Measurements from ENCODE around the gene GGT5. TPM values are rescaled to one million over a fixed set of nuclear protein-coding genes. Genes with fewer than 3 reads are reported as not detected.
A peak's percentile ranks its signal among the peaks of the same experiment; 100 is the strongest.

The GGT5 gene
- total and polyA plus RNA-seq, 2 experiments from 2014 or later = 0.21 to 3.6 TPM

- peaks cover 17% of the 10 kb centered on the region for H3K36me3 ChIP-seq
- peak overlapping the region; percentile 60 for H3K27ac ChIP-seq
- TF ChIP-seq CTCF (IDR thresholded peaks at IDR 0.05; ENCODE audit: low read depth, low read length) = peak; percentile 91
Measured at GRCh38 chr22:24175160-24175808, 69.6 kb downstream of the GGT5 start.

GRCh38 chr22:24171822-24172221, 73.1 kb downstream of the GGT5 start:
- H3K4me1 ChIP-seq (ENCODE audit: low read depth) = no peaks in the 10 kb centered on the region
- peaks cover 23% of the 10 kb centered on the region for H3K36me3 ChIP-seq
- H3K27ac ChIP-seq = no peak overlapping the region
- H3K27me3 ChIP-seq = no peaks in the 10 kb centered on the region
- H3K9me3 ChIP-seq (ENCODE audit: low read depth) = no peaks in the 10 kb centered on the region
- H3K4me3 ChIP-seq = no peak overlapping the region
- DNase-seq (ENCODE audit: low read depth in 1 of 2, low spot score in 1 of 2) = no peak
- TF ChIP-seq CTCF (IDR thresholded peaks at IDR 0.05; ENCODE audit: low read depth, low read length) = no peak

More at GRCh38 chr22:24175160-24175808, 69.6 kb downstream of the GGT5 start:
- DNase-seq (ENCODE audit: low read depth in 1 of 2, low spot score in 1 of 2) = peak; percentile 84
- Histone ChIP-seq H3K27me3 (no peaks in the 10 kb centered on the region), H3K4me3 (no peak overlapping the region), H3K4me1 (ENCODE audit: low read depth) (no peaks in the 10 kb centered on the region), H3K9me3 (ENCODE audit: low read depth) (no peaks in the 10 kb centered on the region)

GRCh38 chr22:24170632-24171031, 74.2 kb downstream of the GGT5 start:
- H3K36me3 ChIP-seq = peaks cover 30% of the 10 kb centered on the region
- H3K27ac ChIP-seq = no peak overlapping the region
- TF ChIP-seq CTCF (IDR thresholded peaks at IDR 0.05; ENCODE audit: low read depth, low read length) = no peak
- no peaks in the 10 kb centered on the region for H3K4me1 ChIP-seq (ENCODE audit: low read depth)
- no peak overlapping the region for H3K4me3 ChIP-seq
- H3K27me3 ChIP-seq = no peaks in the 10 kb centered on the region
- no peaks in the 10 kb centered on the region for H3K9me3 ChIP-seq (ENCODE audit: low read depth)
- no peak for DNase-seq (ENCODE audit: low read depth in 1 of 2, low spot score in 1 of 2)

- Histone ChIP-seq H3K9me3 (ENCODE audit: low read depth) (no peaks in the 10 kb centered on the region), H3K36me3 (peaks cover 30% of the 10 kb centered on the region), H3K4me1 (ENCODE audit: low read depth) (no peaks in the 10 kb centered on the region), H3K4me3 (no peak overlapping the region), H3K27ac (no peak overlapping the region), H3K27me3 (no peaks in the 10 kb centered on the region)
- DNase-seq (ENCODE audit: low read depth in 1 of 2, low spot score in 1 of 2) = no peak
- no peak for TF ChIP-seq CTCF (IDR thresholded peaks at IDR 0.05; ENCODE audit: low read depth, low read length)
Measured at GRCh38 chr22:24170188-24170587, 74.7 kb downstream of the GGT5 start.

Other genes starting within 250 kb of the GGT5 start
- gene GSTT4, start 239.6 kb downstream of the GGT5 start, total RNA-seq = not detected in 2 replicates
- gene GSTT4, start 239.6 kb downstream of the GGT5 start, polyA plus RNA-seq = not detected in 2 replicates
- gene CABIN1, start 233.8 kb downstream of the GGT5 start, total RNA-seq = 115 and 124 TPM in 2 replicates
- gene CABIN1, start 233.8 kb downstream of the GGT5 start, polyA plus RNA-seq = 33.9 and 42.5 TPM in 2 replicates
- gene SUSD2, start 63.6 kb downstream of the GGT5 start, total RNA-seq = 2.2 and 2.6 TPM in 2 replicates
- 1.8 and 2.2 TPM in 2 replicates for gene SUSD2, start 63.6 kb downstream of the GGT5 start, polyA plus RNA-seq
- 36.9 and 43.2 TPM in 2 replicates for gene SPECC1L, start 25.7 kb upstream of the GGT5 start, total RNA-seq
- 19.7 and 26.9 TPM in 2 replicates for gene SPECC1L, start 25.7 kb upstream of the GGT5 start, polyA plus RNA-seq
- 9.1 and 13.7 TPM in 2 replicates for gene ADORA2A, start 182.5 kb upstream of the GGT5 start, total RNA-seq
- gene ADORA2A, start 182.5 kb upstream of the GGT5 start, polyA plus RNA-seq = 4.0 and 5.9 TPM in 2 replicates

All from cardiac muscle cell (in vitro differentiated cells and primary cell).